Measurements from ENCODE around the gene TCEA3. TPM values are rescaled to one million over a fixed set of nuclear protein-coding genes. Genes with fewer than 3 reads are reported as not detected.

Gene TCEA3
- total and polyA plus RNA-seq, 10 of the 15 experiments (the other 5 are each of a cell fraction or from before 2014, with no cell fraction given): 0.06 to 0.23 (median 0.08) TPM; not detected in 7

- peak; percentile 40 for TF ChIP-seq E2F4 (IDR thresholded peaks at IDR 0.05; ENCODE audit: low read depth, low read length)
- TF ChIP-seq ETV6 (conservative IDR thresholded peaks at IDR 0.05 in 1 of 2, IDR thresholded peaks at IDR 0.05 in 1 of 2; ENCODE audit: borderline replicate concordance in 1 of 2, low read depth in 1 of 2): no peak
- TF ChIP-seq SMAD1 (IDR thresholded peaks at IDR 0.05; ENCODE audit: low read depth, partially characterized antibody): no peak
- peak; percentile 92 for TF ChIP-seq YY1 (IDR thresholded peaks at IDR 0.05; ENCODE audit: low read depth, low read length)
- 0 out of 2 replicates have a peak, but pooled peaks have one; percentile 71 for TF ChIP-seq NBN (IDR thresholded peaks at IDR 0.05)
- 0 out of 2 replicates have a peak, but pooled peaks have one; percentile 23 for TF ChIP-seq STAT1 (conservative IDR thresholded peaks at IDR 0.05)
- TF ChIP-seq SUZ12 (IDR thresholded peaks at IDR 0.05; ENCODE audit: unreplicated experiment): no peak
- 0 out of 2 replicates have a peak, but pooled peaks have one; percentile 33 for TF ChIP-seq HSF1 (IDR thresholded peaks at IDR 0.05; ENCODE audit: low read depth, low read length)
- peak; percentile 88; the same call in 1 of the 2 replicates for TF ChIP-seq RB1 (IDR thresholded peaks at IDR 0.05; ENCODE audit: borderline replicate concordance)
- TF ChIP-seq CHD2 (IDR thresholded peaks at IDR 0.05; ENCODE audit: borderline replicate concordance, low read depth, low read length): peak; percentile 93
- peak; percentile 71 for TF ChIP-seq RELA (IDR thresholded peaks at IDR 0.05; ENCODE audit: borderline replicate concordance, partially characterized antibody)
- peak; percentile 75 for TF ChIP-seq SMAD5 (IDR thresholded peaks at IDR 0.05; ENCODE audit: low read depth)
- TF ChIP-seq ZBTB33 (IDR thresholded peaks at IDR 0.05): no peak
- peak; percentile 54 for TF ChIP-seq RUNX3 (IDR thresholded peaks at IDR 0.05; ENCODE audit: low read length)
- 0 out of 2 replicates have a peak, but pooled peaks have one; percentile 4 for TF ChIP-seq EED (IDR thresholded peaks at IDR 0.05; ENCODE audit: low read depth)
- TF ChIP-seq FOS (IDR thresholded peaks at IDR 0.05; ENCODE audit: borderline replicate concordance, extremely low read depth, insufficient read length): peak; percentile 69
- no peak for TF ChIP-seq BMI1 (IDR thresholded peaks at IDR 0.05; ENCODE audit: borderline replicate concordance)
- peak; percentile 70 for TF ChIP-seq TCF12 (IDR thresholded peaks at IDR 0.05; ENCODE audit: low read depth, low read length)
- peak; percentile 84; the same call in 1 of the 2 replicates for TF ChIP-seq HDGF (IDR thresholded peaks at IDR 0.05)
- 0 out of 2 replicates have a peak, but pooled peaks have one; percentile 25 for TF ChIP-seq SMARCA5 (IDR thresholded peaks at IDR 0.05)
- peak; percentile 62; the same call in 1 of the 2 replicates for TF ChIP-seq IKZF1 (conservative IDR thresholded peaks at IDR 0.05)
- peak; percentile 99 for TF ChIP-seq PBX3 (IDR thresholded peaks at IDR 0.05; ENCODE audit: insufficient replicate concordance, low read depth, low read length)
- no peak for TF ChIP-seq NRF1 (conservative IDR thresholded peaks at IDR 0.05; ENCODE audit: low read depth, low read length)
- TF ChIP-seq NR2F1 (conservative IDR thresholded peaks at IDR 0.05): peak; percentile 31; the same call in 1 of the 2 replicates
- no peak; the same call in 1 of the 2 replicates for TF ChIP-seq ESRRA (IDR thresholded peaks at IDR 0.05; ENCODE audit: low read length)
Measured at GRCh38 chr1:23344111-23344986, 80.2 kb downstream of the TCEA3 start, which contains the start of gene HNRNPR (continued).
